ENCODE results near the gene UBE2H.
"Not testable (repeated sequence)": the region's sequence is repeated elsewhere in the genome, so short reads cannot be mapped to it uniquely, and the experiment has no call there.

UBE2H gene

GRCh38 chr7:129830949-129831348, 121.8 kb downstream of the UBE2H start:
- H3K9ac ChIP-seq (ENCODE audit: low read length) = no peak overlapping the region

DNA sequence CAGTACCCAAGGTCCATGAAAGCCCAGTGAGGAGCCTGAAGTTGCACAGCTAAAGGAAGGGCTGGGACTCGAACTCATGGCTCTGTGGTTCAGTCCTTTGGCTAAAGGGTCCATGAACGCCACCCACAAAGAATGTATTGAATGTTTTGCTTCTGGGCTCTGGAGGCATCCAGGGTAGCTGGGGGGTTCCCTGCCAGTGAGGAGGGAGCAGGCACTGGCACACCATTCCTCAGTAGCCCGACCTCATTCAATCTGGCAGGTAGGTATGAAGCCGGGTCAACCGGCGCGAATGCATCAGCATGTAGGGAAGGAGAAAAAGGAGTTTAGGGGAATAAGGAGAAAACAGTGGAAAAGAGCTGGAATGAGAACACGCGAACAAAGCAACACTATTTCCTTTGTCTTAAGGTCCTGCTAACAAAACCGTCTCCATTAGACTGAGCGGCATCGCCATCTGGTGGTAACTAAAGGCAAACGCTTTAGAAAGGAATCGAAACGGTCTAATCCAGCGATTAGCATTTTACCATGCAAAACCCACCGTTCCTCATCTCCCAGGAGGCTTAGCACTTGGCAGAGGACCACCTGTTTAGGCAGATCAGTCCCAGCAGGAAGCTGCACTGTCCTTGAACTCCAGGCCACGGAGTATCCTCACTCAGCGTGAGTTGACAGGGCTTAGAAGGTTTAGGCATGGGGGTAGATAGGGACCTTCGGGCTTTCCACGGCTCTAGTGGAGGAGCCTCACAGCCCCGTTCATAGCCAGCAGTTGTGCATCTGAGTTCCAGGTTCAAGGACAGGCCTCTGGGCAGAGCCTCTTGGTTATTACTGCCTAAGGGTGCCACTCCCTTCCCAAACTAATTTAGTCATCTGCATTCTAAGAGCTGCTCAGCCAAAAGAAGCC, 122.8 kb downstream of the UBE2H start:
- H3K9ac ChIP-seq (ENCODE audit: low read length) = peak overlapping the region; percentile 46
- H3K36me3 ChIP-seq (ENCODE audit: control insufficient read depth, insufficient read depth, low read length) = no peaks in the 10 kb centered on the region
- peak overlapping the region; percentile 29 for H3K4me3 ChIP-seq (ENCODE audit: low read depth, low read length)
- no peak overlapping the region for H3K27ac ChIP-seq (ENCODE audit: low read depth, low read length)
- no peaks in the 10 kb centered on the region for H3K27me3 ChIP-seq (ENCODE audit: control insufficient read depth, insufficient read depth, low read length)
- H3K4me1 ChIP-seq (ENCODE audit: control insufficient read depth, insufficient read depth, low read length) = peaks cover 38% of the 10 kb centered on the region
- no peaks in the 10 kb centered on the region for H3K9me3 ChIP-seq (ENCODE audit: control insufficient read depth, insufficient read depth, low read depth, low read length)

More at GRCh38 chr7:129830949-129831348, 121.8 kb downstream of the UBE2H start:
- no peaks in the 10 kb centered on the region for H3K36me3 ChIP-seq (ENCODE audit: control insufficient read depth, insufficient read depth, low read length)
- H3K9me3 ChIP-seq (ENCODE audit: control insufficient read depth, insufficient read depth, low read depth, low read length) = no peaks in the 10 kb centered on the region
- H3K4me1 ChIP-seq (ENCODE audit: control insufficient read depth, insufficient read depth, low read length) = peaks cover 48% of the 10 kb centered on the region
- H3K27me3 ChIP-seq (ENCODE audit: control insufficient read depth, insufficient read depth, low read length) = no peaks in the 10 kb centered on the region
- H3K4me3 ChIP-seq (ENCODE audit: low read depth, low read length) = no peak overlapping the region
- H3K27ac ChIP-seq (ENCODE audit: low read depth, low read length) = no peak overlapping the region

GRCh38 chr7:129828989-129829736, 123.6 kb downstream of the UBE2H start:
- no peak overlapping the region for H3K4me3 ChIP-seq (ENCODE audit: low read depth, low read length)
- H3K36me3 ChIP-seq (ENCODE audit: control insufficient read depth, insufficient read depth, low read length) = no peaks in the 10 kb centered on the region
- no peaks in the 10 kb centered on the region for H3K27me3 ChIP-seq (ENCODE audit: control insufficient read depth, insufficient read depth, low read length)
- H3K27ac ChIP-seq (ENCODE audit: low read depth, low read length) = no peak overlapping the region
- H3K9me3 ChIP-seq (ENCODE audit: control insufficient read depth, insufficient read depth, low read depth, low read length) = no peaks in the 10 kb centered on the region
- no peak overlapping the region for H3K9ac ChIP-seq (ENCODE audit: low read length)
- H3K4me1 ChIP-seq (ENCODE audit: control insufficient read depth, insufficient read depth, low read length) = peaks cover 43% of the 10 kb centered on the region

DNA sequence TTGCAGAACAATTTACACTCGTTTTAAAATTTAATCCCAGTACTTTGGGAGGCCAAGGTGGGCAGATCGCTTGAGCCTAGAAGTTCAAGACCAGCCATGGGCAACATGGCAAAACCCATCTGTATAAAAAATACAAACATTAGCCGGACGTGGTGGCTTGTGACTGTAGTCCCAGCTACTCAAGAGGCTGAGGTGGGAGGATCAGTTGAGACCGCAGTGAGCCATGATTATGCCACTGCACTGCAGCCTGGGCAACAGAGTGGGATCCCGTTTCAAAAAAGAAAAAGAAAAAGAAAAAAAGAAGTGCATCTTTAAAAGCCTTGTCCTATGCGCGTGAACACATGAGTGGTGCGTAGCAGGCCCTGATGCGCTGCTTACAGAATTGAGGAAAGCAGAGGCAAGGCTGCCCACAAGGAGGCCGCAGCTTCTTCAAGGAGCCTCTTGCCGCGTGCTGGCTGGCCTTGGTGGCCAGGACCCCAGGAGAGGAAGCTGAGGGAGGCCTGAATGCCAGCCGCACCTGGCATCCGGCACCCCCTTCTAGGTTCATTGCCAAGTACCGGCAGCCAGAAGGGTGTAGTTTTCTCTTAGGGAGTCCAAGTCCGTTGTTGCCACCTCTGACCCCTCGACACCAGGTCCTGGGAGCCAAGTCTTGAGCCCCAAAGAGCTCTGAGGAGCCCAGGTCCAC, 124.5 kb downstream of the UBE2H start:
- no peaks in the 10 kb centered on the region for H3K36me3 ChIP-seq (ENCODE audit: control insufficient read depth, insufficient read depth, low read length)
- no peak overlapping the region for H3K9ac ChIP-seq (ENCODE audit: low read length)
- H3K4me1 ChIP-seq (ENCODE audit: control insufficient read depth, insufficient read depth, low read length) = peaks cover 43% of the 10 kb centered on the region
- no peak overlapping the region for H3K4me3 ChIP-seq (ENCODE audit: low read depth, low read length)
- no peaks in the 10 kb centered on the region for H3K9me3 ChIP-seq (ENCODE audit: control insufficient read depth, insufficient read depth, low read depth, low read length)
- H3K27me3 ChIP-seq (ENCODE audit: control insufficient read depth, insufficient read depth, low read length) = no peaks in the 10 kb centered on the region
- H3K27ac ChIP-seq (ENCODE audit: low read depth, low read length) = no peak overlapping the region

- no peaks in the 10 kb centered on the region for H3K9me3 ChIP-seq (ENCODE audit: control insufficient read depth, insufficient read depth, low read depth, low read length)
- peaks cover 40% of the 10 kb centered on the region for H3K4me1 ChIP-seq (ENCODE audit: control insufficient read depth, insufficient read depth, low read length)
- H3K9ac ChIP-seq (ENCODE audit: low read length) = no peak overlapping the region
- no peaks in the 10 kb centered on the region for H3K36me3 ChIP-seq (ENCODE audit: control insufficient read depth, insufficient read depth, low read length)
- no peaks in the 10 kb centered on the region for H3K27me3 ChIP-seq (ENCODE audit: control insufficient read depth, insufficient read depth, low read length)
- no peak overlapping the region for H3K27ac ChIP-seq (ENCODE audit: low read depth, low read length)
- no peak overlapping the region for H3K4me3 ChIP-seq (ENCODE audit: low read depth, low read length)
These were observed 125.2 kb downstream of the UBE2H start for GRCh38 chr7:129827467-129827990.

DNA sequence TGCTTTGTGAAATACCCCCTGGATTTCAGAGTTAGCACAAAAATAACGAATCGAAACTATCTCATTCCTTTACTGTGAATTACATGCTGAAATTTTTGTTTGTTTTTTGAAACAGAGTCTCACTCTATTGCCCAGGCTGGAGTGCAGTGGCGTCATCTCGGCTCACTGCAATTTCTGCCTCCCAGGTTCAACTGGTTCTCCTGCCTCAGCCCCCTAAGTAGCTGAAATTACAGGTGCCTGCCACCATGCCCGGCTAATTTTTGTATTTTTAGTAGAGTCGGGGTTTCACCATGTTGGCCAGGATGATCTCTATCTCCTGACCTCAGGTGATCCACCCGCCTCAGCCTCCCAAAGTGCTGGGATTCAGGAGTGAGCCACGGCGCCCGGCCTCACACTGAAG, 125.9 kb downstream of the UBE2H start:
- not testable (repeated sequence) for H3K27me3 ChIP-seq (ENCODE audit: control insufficient read depth, insufficient read depth, low read length); H3K36me3 ChIP-seq (ENCODE audit: control insufficient read depth, insufficient read depth, low read length); H3K9me3 ChIP-seq (ENCODE audit: control insufficient read depth, insufficient read depth, low read depth, low read length); H3K9ac ChIP-seq (ENCODE audit: low read length); H3K27ac ChIP-seq (ENCODE audit: low read depth, low read length); H3K4me3 ChIP-seq (ENCODE audit: low read depth, low read length)
- peaks cover 34% of the 10 kb centered on the region for H3K4me1 ChIP-seq (ENCODE audit: control insufficient read depth, insufficient read depth, low read length)

- Histone ChIP-seq H3K9ac (ENCODE audit: low read length) (peak overlapping the region; percentile 81), H3K4me1 (ENCODE audit: control insufficient read depth, insufficient read depth, low read length) (peaks cover 19% of the 10 kb centered on the region), H3K9me3 (ENCODE audit: control insufficient read depth, insufficient read depth, low read depth, low read length) (no peaks in the 10 kb centered on the region), H3K27me3 (ENCODE audit: control insufficient read depth, insufficient read depth, low read length) (no peaks in the 10 kb centered on the region), H3K27ac (ENCODE audit: low read depth, low read length) (no peak overlapping the region), H3K4me3 (ENCODE audit: low read depth, low read length) (peak overlapping the region; percentile 99), H3K36me3 (ENCODE audit: control insufficient read depth, insufficient read depth, low read length) (no peaks in the 10 kb centered on the region)
These were observed 127.4 kb downstream of the UBE2H start for GRCh38 chr7:129825209-129825970.

- no peaks in the 10 kb centered on the region for H3K9me3 ChIP-seq (ENCODE audit: control insufficient read depth, insufficient read depth, low read depth, low read length)
- H3K9ac ChIP-seq (ENCODE audit: low read length) = peak overlapping the region; percentile 21
- H3K4me3 ChIP-seq (ENCODE audit: low read depth, low read length) = peak overlapping the region; percentile 99
- no peaks in the 10 kb centered on the region for H3K36me3 ChIP-seq (ENCODE audit: control insufficient read depth, insufficient read depth, low read length)
- H3K27me3 ChIP-seq (ENCODE audit: control insufficient read depth, insufficient read depth, low read length) = no peaks in the 10 kb centered on the region
- no peak overlapping the region for H3K27ac ChIP-seq (ENCODE audit: low read depth, low read length)
- peaks cover 11% of the 10 kb centered on the region for H3K4me1 ChIP-seq (ENCODE audit: control insufficient read depth, insufficient read depth, low read length)
These were observed 128.2 kb downstream of the UBE2H start for GRCh38 chr7:129824291-129825208.

- not testable (repeated sequence) for H3K36me3 ChIP-seq (ENCODE audit: control insufficient read depth, insufficient read depth, low read length); H3K27me3 ChIP-seq (ENCODE audit: control insufficient read depth, insufficient read depth, low read length); H3K4me1 ChIP-seq (ENCODE audit: control insufficient read depth, insufficient read depth, low read length); H3K27ac ChIP-seq (ENCODE audit: low read depth, low read length); H3K9me3 ChIP-seq (ENCODE audit: control insufficient read depth, insufficient read depth, low read depth, low read length); H3K4me3 ChIP-seq (ENCODE audit: low read depth, low read length); H3K9ac ChIP-seq (ENCODE audit: low read length)
These were observed 129.6 kb downstream of the UBE2H start for GRCh38 chr7:129823143-129823542.

All from HUES6 (cell line).